ENCODE results near the gene FAM174B. TPM values are rescaled to one million over a fixed set of nuclear protein-coding genes. Genes with fewer than 3 reads are reported as not detected.

FAM174B gene
- total RNA-seq, 1 donor from 2014 or later: 18.9 TPM

- no peaks in the 10 kb centered on the region for H3K36me3 ChIP-seq (ENCODE audit: control insufficient read depth, insufficient read depth, low read length)
- no peak overlapping the region for H3K4me3 ChIP-seq (ENCODE audit: low read depth, low read length)
- H3K27me3 ChIP-seq (ENCODE audit: control insufficient read depth, insufficient read depth, low read length): no peaks in the 10 kb centered on the region
- no peak for TF ChIP-seq CTCF (IDR thresholded peaks at IDR 0.05; ENCODE audit: insufficient read depth, low read length, poor library complexity, severe bottlenecking)
- DNase-seq (ENCODE audit: low read depth): no peak
Measured at GRCh38 chr15:92627014-92627413, 28.6 kb downstream of the FAM174B start.

- TF ChIP-seq CTCF (IDR thresholded peaks at IDR 0.05; ENCODE audit: insufficient read depth, low read length, poor library complexity, severe bottlenecking): no peak
- no peaks in the 10 kb centered on the region for H3K36me3 ChIP-seq (ENCODE audit: control insufficient read depth, insufficient read depth, low read length)
- H3K4me3 ChIP-seq (ENCODE audit: low read depth, low read length): no peak overlapping the region
- peak; percentile 54 for DNase-seq (ENCODE audit: low read depth)
- no peaks in the 10 kb centered on the region for H3K27me3 ChIP-seq (ENCODE audit: control insufficient read depth, insufficient read depth, low read length)
Measured at GRCh38 chr15:92625251-92625980, 30.2 kb downstream of the FAM174B start.

- TF ChIP-seq CTCF (IDR thresholded peaks at IDR 0.05; ENCODE audit: insufficient read depth, low read length, poor library complexity, severe bottlenecking): no peak
- no peak for DNase-seq (ENCODE audit: low read depth)
- no peak overlapping the region for H3K4me3 ChIP-seq (ENCODE audit: low read depth, low read length)
- no peaks in the 10 kb centered on the region for H3K36me3 ChIP-seq (ENCODE audit: control insufficient read depth, insufficient read depth, low read length)
- H3K27me3 ChIP-seq (ENCODE audit: control insufficient read depth, insufficient read depth, low read length): no peaks in the 10 kb centered on the region
Measured at GRCh38 chr15:92624401-92624991, 31.1 kb downstream of the FAM174B start.

GRCh38 chr15:92623435-92623834, 32.1 kb downstream of the FAM174B start:
- no peak for DNase-seq (ENCODE audit: low read depth)
- no peak for TF ChIP-seq CTCF (IDR thresholded peaks at IDR 0.05; ENCODE audit: insufficient read depth, low read length, poor library complexity, severe bottlenecking)
- no peaks in the 10 kb centered on the region for H3K27me3 ChIP-seq (ENCODE audit: control insufficient read depth, insufficient read depth, low read length)
- no peaks in the 10 kb centered on the region for H3K36me3 ChIP-seq (ENCODE audit: control insufficient read depth, insufficient read depth, low read length)
- no peak overlapping the region for H3K4me3 ChIP-seq (ENCODE audit: low read depth, low read length)

GRCh38 chr15:92621972-92622533, 33.5 kb downstream of the FAM174B start:
- no peaks in the 10 kb centered on the region for H3K27me3 ChIP-seq (ENCODE audit: control insufficient read depth, insufficient read depth, low read length)
- TF ChIP-seq CTCF (IDR thresholded peaks at IDR 0.05; ENCODE audit: insufficient read depth, low read length, poor library complexity, severe bottlenecking): no peak
- no peak overlapping the region for H3K4me3 ChIP-seq (ENCODE audit: low read depth, low read length)
- DNase-seq (ENCODE audit: low read depth): no peak
- H3K36me3 ChIP-seq (ENCODE audit: control insufficient read depth, insufficient read depth, low read length): no peaks in the 10 kb centered on the region
